Right atrium auricular region (tissue), 2 donors: ENCODE results near the gene MAOB. TPM values are rescaled to one million over a fixed set of nuclear protein-coding genes. Genes with fewer than 3 reads are reported as not detected.
"Not testable (repeated sequence)": the region's sequence is repeated elsewhere in the genome, so short reads cannot be mapped to it uniquely, and the experiment has no call there.

Experiments used
- DNase-seq: peaks from one replicate; pipeline ENCODE4 v3.0.0-alpha.2; 2019; ENCODE audit warnings: low spot score
- H3K27ac ChIP-seq, 2 donors: fragments of 200-600 bp; sonication (generic); 1 replicate in 1 of 2; 2 replicates in 1 of 2; pipeline ENCODE4 v1.5.1; 2016 to 2019
- H3K27me3 ChIP-seq, 2 donors: fragments of 200-600 bp; sonication (generic); one replicate each; pipeline versions ENCODE4 v1.5.1 to v1.6.0; 2017 to 2019
- H3K36me3 ChIP-seq: fragments of 200-600 bp; sonication (generic); one replicate; pipeline ENCODE4 v1.5.1; 2016
- H3K4me1 ChIP-seq, 2 donors: fragments of 200-600 bp; sonication (generic); one replicate each; pipeline versions ENCODE4 v1.5.1 to v1.6.0; 2017 to 2019
- H3K4me3 ChIP-seq, 2 donors: fragments of 200-600 bp; sonication (generic); 1 replicate in 1 of 2; 2 replicates in 1 of 2; pipeline ENCODE4 v1.5.1; 2017 to 2019; ENCODE audit warnings: mild to moderate bottlenecking in 1 of 2, moderate library complexity in 1 of 2
- H3K9me3 ChIP-seq, 2 donors: fragments of 200-600 bp; sonication (generic); one replicate each; pipeline ENCODE4 v1.5.1; 2019
- CTCF ChIP-seq, 2 donors: fragments of 200-600 bp; sonication (generic); IDR thresholded peaks; one replicate each; pipeline ENCODE4 v1.5.1; 2019; ENCODE audit warnings: antibody characterized with exemption in 2 of 2
- total RNA-seq, 2 donors: library from RNA; depleted of rRNA; stranded (reverse); fragments of >200 nt; gene quantifications; one replicate each; pipeline ENCODE4 v1.1.0, GENCODE V29; 2016

Gene MAOB
- total RNA-seq, 2 donors from 2014 or later = 21.0 to 64.3 TPM

GRCh38 chrX:43731086-43731485, 151.2 kb downstream of the MAOB start:
- H3K27ac ChIP-seq = no peak overlapping the region
- H3K4me3 ChIP-seq = no peak overlapping the region
- no peak for DNase-seq
- H3K27me3 ChIP-seq = no peaks in the 10 kb centered on the region
- TF ChIP-seq CTCF (IDR thresholded peaks at IDR 0.05) = no peak
- no peaks in the 10 kb centered on the region for H3K4me1 ChIP-seq
- H3K9me3 ChIP-seq = no peaks in the 10 kb centered on the region
- H3K36me3 ChIP-seq = peaks cover 9% of the 10 kb centered on the region

DNA sequence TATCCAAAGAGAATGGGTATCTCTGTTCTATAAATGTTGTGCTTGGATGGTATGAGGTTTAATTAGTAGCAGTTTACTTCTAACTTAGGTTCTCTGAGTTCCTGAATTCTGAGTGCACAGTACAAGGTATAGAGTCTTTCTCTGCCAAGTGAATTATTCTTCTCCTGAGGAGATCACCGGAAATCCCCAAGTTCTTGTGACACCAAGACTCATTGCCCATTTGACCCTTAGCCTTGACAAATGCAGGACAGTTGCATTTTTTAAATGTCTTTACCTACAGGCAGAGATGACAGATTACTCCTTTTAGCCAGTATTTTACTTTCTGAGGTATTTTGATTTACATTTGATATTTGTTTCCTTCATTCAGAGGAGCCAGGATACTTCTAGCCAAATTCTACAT, 153.3 kb downstream of the MAOB start:
- Histone ChIP-seq H3K4me3 (no peak overlapping the region), H3K27me3 (no peaks in the 10 kb centered on the region), H3K9me3 (no peaks in the 10 kb centered on the region), H3K36me3 (peaks cover 9% of the 10 kb centered on the region), H3K4me1 (no peaks in the 10 kb centered on the region), H3K27ac (no peak overlapping the region)
- TF ChIP-seq CTCF (IDR thresholded peaks at IDR 0.05) = no peak
- no peak for DNase-seq

GRCh38 chrX:43728002-43728401, 154.2 kb downstream of the MAOB start:
- no peak for DNase-seq
- no peaks in the 10 kb centered on the region for H3K27me3 ChIP-seq
- H3K36me3 ChIP-seq = peaks cover 9% of the 10 kb centered on the region
- peaks cover 0 to 2% of the 10 kb centered on the region in 2 donors for H3K9me3 ChIP-seq
- TF ChIP-seq CTCF (IDR thresholded peaks at IDR 0.05) = no peak
- no peak overlapping the region for H3K4me3 ChIP-seq
- H3K4me1 ChIP-seq = no peaks in the 10 kb centered on the region
- H3K27ac ChIP-seq = no peak overlapping the region

DNA sequence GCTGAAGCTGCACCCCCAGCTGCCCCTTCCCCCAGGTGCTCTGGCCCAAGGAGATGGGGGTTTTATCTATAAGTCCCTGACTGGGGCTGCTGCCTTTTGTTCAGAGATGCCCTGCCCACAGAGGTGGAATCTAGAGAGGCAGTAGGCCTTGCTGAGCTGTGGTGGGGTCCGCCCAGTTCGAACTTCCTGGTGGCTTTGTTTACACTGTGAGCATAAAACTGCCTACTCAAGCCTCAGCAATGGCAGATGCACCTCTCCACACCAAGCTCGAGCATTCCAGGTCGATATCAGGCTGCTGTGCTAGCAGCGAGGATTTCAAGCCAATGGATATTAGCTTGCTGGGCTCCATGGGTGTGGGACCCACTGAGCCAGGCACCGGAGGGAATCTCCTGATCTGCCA, 155.0 kb downstream of the MAOB start:
- H3K36me3 ChIP-seq, H3K27ac ChIP-seq, H3K27me3 ChIP-seq, H3K9me3 ChIP-seq, H3K4me1 ChIP-seq, H3K4me3 ChIP-seq, DNase-seq: not testable (repeated sequence)

- not testable (repeated sequence) for H3K4me3 ChIP-seq, H3K27ac ChIP-seq, H3K27me3 ChIP-seq, H3K36me3 ChIP-seq, DNase-seq, H3K4me1 ChIP-seq
- peaks cover 0 to 19% of the 10 kb centered on the region in 2 donors for H3K9me3 ChIP-seq
These were observed 157.0 kb downstream of the MAOB start for GRCh38 chrX:43725227-43725626.

DNA sequence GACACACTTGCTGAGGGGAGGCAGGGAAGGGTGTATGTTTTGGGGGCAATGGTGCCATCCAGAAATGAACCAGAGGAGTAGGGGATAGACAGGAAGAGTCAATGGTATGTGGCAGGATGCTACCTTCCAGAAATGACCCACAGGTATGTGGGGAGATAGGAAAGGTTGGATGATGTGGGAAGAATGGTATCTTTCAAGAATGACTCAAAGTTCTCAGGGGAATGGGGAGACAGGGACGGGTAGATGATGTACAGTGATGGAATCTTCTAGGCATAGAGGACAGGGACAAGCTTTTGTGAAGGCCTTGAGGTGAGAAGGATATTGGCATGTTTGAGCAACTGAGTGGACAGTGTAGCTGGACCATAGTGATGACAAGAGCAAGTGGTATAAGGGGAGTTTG, 161.3 kb downstream of the MAOB start:
- no peaks in the 10 kb centered on the region for H3K4me1 ChIP-seq
- no peak overlapping the region for H3K4me3 ChIP-seq
- H3K9me3 ChIP-seq = peaks cover 0 to 24% of the 10 kb centered on the region in 2 donors
- no peak for TF ChIP-seq CTCF (IDR thresholded peaks at IDR 0.05)
- H3K27me3 ChIP-seq = no peaks in the 10 kb centered on the region
- no peak overlapping the region for H3K27ac ChIP-seq
- H3K36me3 ChIP-seq = no peaks in the 10 kb centered on the region
- DNase-seq = no peak

DNA sequence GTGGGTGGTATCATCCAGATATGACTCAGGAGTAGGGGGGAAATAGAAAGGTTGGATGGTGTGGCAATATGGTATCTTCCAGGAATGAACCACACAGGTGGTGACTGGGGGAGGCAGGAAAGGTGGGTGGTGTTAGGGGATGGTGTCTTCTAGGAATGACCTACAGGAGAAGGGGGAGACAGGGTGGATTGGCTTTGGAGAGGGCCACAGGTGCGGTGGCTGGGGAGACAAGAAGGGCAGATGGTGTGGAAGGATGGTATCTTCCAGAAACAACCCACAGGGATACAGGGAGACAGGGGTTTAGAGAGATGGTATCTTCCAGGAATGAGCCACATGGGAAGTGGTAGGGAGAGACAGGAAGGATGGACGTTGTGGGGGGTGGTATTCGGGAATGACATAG, 162.2 kb downstream of the MAOB start:
- Histone ChIP-seq H3K4me3 (no peak overlapping the region), H3K4me1 (no peaks in the 10 kb centered on the region)
- no peak for TF ChIP-seq CTCF (IDR thresholded peaks at IDR 0.05)

More for the DNA sequence above, 162.2 kb downstream of the MAOB start:
- H3K9me3 ChIP-seq = peaks cover 0 to 24% of the 10 kb centered on the region in 2 donors
- H3K36me3 ChIP-seq = no peaks in the 10 kb centered on the region
- no peak overlapping the region for H3K27ac ChIP-seq
- DNase-seq = no peak
- no peaks in the 10 kb centered on the region for H3K27me3 ChIP-seq
